SK-N-MC (cell line): ENCODE measurements around the gene AIP.

Experiments used
- DNase-seq: peaks from one replicate; pipeline ENCODE4 v3.0.0-alpha.2; 2011; ENCODE audit warnings: low read depth, low spot score
- H3K27ac ChIP-seq: fragments of 200-600 bp; sonication (generic); 2 replicates; pipeline ENCODE4 v1.5.1; 2016; ENCODE audit warnings: mixed run types
- H3K36me3 ChIP-seq: fragments of 200-600 bp; sonication (generic); 2 replicates; pipeline ENCODE4 v1.6.1; 2017; ENCODE audit warnings: antibody characterized with exemption, low read length, mixed read lengths; ENCODE audit not compliant: insufficient read depth
- H3K4me3 ChIP-seq: fragments of 200-600 bp; sonication (generic); 2 replicates; pipeline ENCODE4 v1.5.1; 2016
- H3K9ac ChIP-seq: fragments of 200-600 bp; sonication (generic); 2 replicates; pipeline ENCODE4 v1.8.0; 2017; ENCODE audit warnings: mixed run types, mixed read lengths; ENCODE audit not compliant: insufficient read length
- H3K9me3 ChIP-seq: fragments of 200-600 bp; sonication (generic); 2 replicates; pipeline ENCODE4 v1.6.1; 2017; ENCODE audit warnings: low read depth, mild to moderate bottlenecking, antibody characterized with exemption, low read length, moderate library complexity, mixed read lengths
- EZH2 ChIP-seq: fragments of 200-600 bp; sonication (generic); IDR thresholded peaks from one replicate; pipeline ENCODE4 v1.6.1; 2017; ENCODE audit warnings: antibody characterized with exemption
- FOXP2 ChIP-seq: optimal IDR thresholded peaks from 2 replicates; pipeline ENCODE3; 2011; ENCODE audit warnings: mild to moderate bottlenecking, moderate library complexity; ENCODE audit not compliant: insufficient read depth; ENCODE audit errors: extremely low read length, control extremely low read depth
- POLR2AphosphoS5 ChIP-seq: IDR thresholded peaks from 2 replicates; pipeline ENCODE4 v1.6.1; 2012; ENCODE audit warnings: mild to moderate bottlenecking, low read depth, low read length, borderline replicate concordance

Gene AIP

GRCh38 chr11:67493548-67494370, 10.9 kb downstream of the AIP start:
- TF ChIP-seq POLR2AphosphoS5 (no peak), EZH2 (no peak), FOXP2 (no peak)
- Histone ChIP-seq H3K4me3 (no peak overlapping the region), H3K36me3 (peaks cover 7% of the 10 kb centered on the region; the same call in 1 of the 2 replicates)

GRCh38 chr11:67494371-67495233, 11.8 kb downstream of the AIP start:
- Histone ChIP-seq H3K27ac (no peak overlapping the region), H3K4me3 (no peak overlapping the region), H3K36me3 (peaks cover 7% of the 10 kb centered on the region; the same call in 1 of the 2 replicates), H3K9ac (no peak overlapping the region), H3K9me3 (no peaks in the 10 kb centered on the region)
- TF ChIP-seq FOXP2 (no peak), POLR2AphosphoS5 (no peak), EZH2 (no peak)
- no peak for DNase-seq

More at GRCh38 chr11:67493548-67494370, 10.9 kb downstream of the AIP start:
- no peak overlapping the region for H3K27ac ChIP-seq
- H3K9me3 ChIP-seq: no peaks in the 10 kb centered on the region
- no peak overlapping the region for H3K9ac ChIP-seq
- DNase-seq: no peak

DNA sequence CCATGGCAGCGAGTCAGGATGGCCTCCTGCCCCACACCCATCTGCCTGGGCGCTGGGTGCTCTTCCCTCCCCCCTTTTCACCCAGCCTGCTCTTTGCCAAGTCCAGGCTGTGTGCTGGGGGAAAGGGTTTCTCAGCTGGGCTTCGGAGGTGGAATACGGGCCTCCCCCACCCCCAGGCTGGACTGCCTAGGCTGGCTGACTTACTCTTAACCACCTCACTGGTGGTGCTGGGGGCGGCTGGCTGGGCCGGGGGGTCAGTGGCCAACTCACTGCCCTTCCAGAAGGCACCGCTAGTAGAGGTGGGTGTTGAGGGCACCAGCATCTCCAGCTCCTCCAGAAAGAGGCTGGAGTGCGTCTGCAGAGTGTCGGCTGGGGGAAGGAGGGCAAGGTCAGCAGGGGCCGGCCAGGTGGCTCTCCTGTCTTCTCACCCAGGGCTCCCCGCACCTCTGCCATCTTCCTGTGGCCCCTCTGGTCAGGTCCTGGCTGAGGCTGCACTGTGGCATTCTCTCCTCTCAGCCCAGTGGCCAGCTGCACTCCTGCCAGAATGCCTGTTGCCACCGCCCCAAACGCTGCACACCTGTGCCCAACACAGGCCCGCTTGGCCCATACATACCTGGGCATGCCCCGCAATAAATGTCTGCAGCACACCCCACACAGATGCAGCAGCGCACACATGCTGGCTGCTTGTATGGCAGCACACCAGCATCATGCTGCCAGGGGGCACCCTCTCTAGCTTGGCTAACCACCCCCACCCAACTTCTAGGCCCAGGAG, 12.6 kb downstream of the AIP start:
- no peaks in the 10 kb centered on the region for H3K9me3 ChIP-seq
- TF ChIP-seq POLR2AphosphoS5: no peak
- TF ChIP-seq FOXP2: no peak
- no peak for TF ChIP-seq EZH2
- DNase-seq: no peak
- H3K36me3 ChIP-seq: peaks cover 3% of the 10 kb centered on the region; the same call in 1 of the 2 replicates
- H3K27ac ChIP-seq: no peak overlapping the region
- no peak overlapping the region for H3K4me3 ChIP-seq
- H3K9ac ChIP-seq: no peak overlapping the region

- TF ChIP-seq FOXP2: no peak
- no peak for TF ChIP-seq POLR2AphosphoS5
- no peak for TF ChIP-seq EZH2
- Histone ChIP-seq H3K36me3 (no peaks in the 10 kb centered on the region; the same call in 1 of the 2 replicates), H3K4me3 (no peak overlapping the region), H3K27ac (no peak overlapping the region), H3K9me3 (no peaks in the 10 kb centered on the region), H3K9ac (no peak overlapping the region)
- DNase-seq: no peak
Measured at GRCh38 chr11:67496113-67496512, 13.3 kb downstream of the AIP start.

- H3K9me3 ChIP-seq: no peaks in the 10 kb centered on the region
- no peak overlapping the region for H3K4me3 ChIP-seq
- H3K27ac ChIP-seq: no peak overlapping the region
- H3K36me3 ChIP-seq: no peaks in the 10 kb centered on the region; the same call in 1 of the 2 replicates
- no peak overlapping the region for H3K9ac ChIP-seq
- no peak for DNase-seq
- TF ChIP-seq POLR2AphosphoS5: no peak
Measured at GRCh38 chr11:67497656-67498291, 14.9 kb downstream of the AIP start.

DNA sequence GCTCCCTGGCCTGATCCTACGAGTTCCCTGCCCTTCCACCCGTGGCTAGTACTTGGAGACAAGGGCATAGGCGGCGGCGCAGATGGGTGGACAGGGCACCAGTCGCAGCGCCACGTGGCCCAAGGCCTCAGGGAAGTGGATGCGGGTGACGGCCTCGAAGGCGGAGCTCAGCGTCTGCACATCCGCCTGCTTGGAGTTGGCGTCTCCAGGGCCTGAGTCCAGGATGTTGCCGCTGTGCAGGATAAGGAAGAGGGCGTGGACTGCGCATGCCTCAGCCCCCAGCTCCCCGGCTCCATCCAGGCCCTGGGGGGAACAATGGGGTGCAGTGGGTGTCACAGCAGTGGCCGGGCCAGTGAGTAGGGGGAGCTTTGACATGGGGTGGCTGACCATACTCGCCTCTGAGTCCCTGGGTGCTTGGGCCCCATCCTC, 15.7 kb downstream of the AIP start:
- Histone ChIP-seq H3K4me3 (no peak overlapping the region), H3K27ac (no peak overlapping the region), H3K9me3 (no peaks in the 10 kb centered on the region), H3K9ac (no peak overlapping the region), H3K36me3 (no peaks in the 10 kb centered on the region)
- no peak for DNase-seq
- TF ChIP-seq EZH2 (no peak), FOXP2 (no peak), POLR2AphosphoS5 (no peak)

GRCh38 chr11:67499808-67500483, 17.1 kb downstream of the AIP start:
- no peak for DNase-seq
- Histone ChIP-seq H3K36me3 (no peaks in the 10 kb centered on the region), H3K27ac (no peak overlapping the region), H3K9me3 (no peaks in the 10 kb centered on the region), H3K9ac (no peak overlapping the region), H3K4me3 (no peak overlapping the region)
- no peak; the same call in 1 of the 2 replicates for TF ChIP-seq POLR2AphosphoS5
- no peak for TF ChIP-seq EZH2
- TF ChIP-seq FOXP2: no peak
